Spinal cord (tissue), 10 donors: ENCODE results near the gene PECR. TPM values are rescaled to one million over a fixed set of nuclear protein-coding genes. Genes with fewer than 3 reads are reported as not detected.

Experiments used
- DNase-seq, 6 donors: peaks; one replicate each; pipeline versions ENCODE4 v3.0.0 to v3.0.0-alpha.2; 2013 to 2015; ENCODE audit warnings: low spot score in 6 of 6, low read depth in 4 of 6
- H3K27ac ChIP-seq: one replicate; pipeline ENCODE4 v1.5.1; 2013; ENCODE audit warnings: low read depth, low read length, control low read depth
- H3K27me3 ChIP-seq: one replicate; pipeline ENCODE4 v1.6.1; 2013; ENCODE audit warnings: low read length; ENCODE audit not compliant: control insufficient read depth, insufficient read depth
- H3K36me3 ChIP-seq: one replicate; pipeline ENCODE4 v1.6.1; 2013; ENCODE audit warnings: low read length; ENCODE audit not compliant: control insufficient read depth, insufficient read depth
- H3K4me1 ChIP-seq: one replicate; pipeline ENCODE4 v1.6.1; 2013; ENCODE audit warnings: low read length; ENCODE audit not compliant: control insufficient read depth, insufficient read depth
- H3K4me3 ChIP-seq: one replicate; pipeline ENCODE4 v1.5.1; 2013; ENCODE audit warnings: low read depth, low read length, control low read depth
- H3K9me3 ChIP-seq: one replicate; pipeline ENCODE4 v1.6.1; 2013; ENCODE audit warnings: low read length; ENCODE audit not compliant: control insufficient read depth, insufficient read depth
- WGBS: methylation state at CpG from one replicate; pipeline ENCODE4 v1.1.5; 2013; ENCODE audit warnings: missing lambda C conversion rate; ENCODE audit not compliant: insufficient coverage; 5-methylcytosine and 5-hydroxymethylcytosine counted together
- polyA plus RNA-seq, 2 donors: library from polyadenylated mRNA; unstranded; fragments of 120-200 nt; gene quantifications; one replicate each; pipeline ENCODE4 v1.2.1, GENCODE V29; 2013; ENCODE audit not compliant: insufficient read length in 2 of 2
- total RNA-seq, 2 donors: library from RNA; depleted of rRNA in 1 of 2; stranded (reverse); fragments of 120-200 nt in 1 of 2; fragments of >200 nt in 1 of 2; gene quantifications; one replicate each; pipeline versions ENCODE4 v1.2.3 to v1.2.4, GENCODE V29; 2013 to 2014
- donor health status: healthy.

PECR gene
- total and polyA plus RNA-seq, 4 donors = 12.5 to 27.2 (median 17.6) TPM

DNA sequence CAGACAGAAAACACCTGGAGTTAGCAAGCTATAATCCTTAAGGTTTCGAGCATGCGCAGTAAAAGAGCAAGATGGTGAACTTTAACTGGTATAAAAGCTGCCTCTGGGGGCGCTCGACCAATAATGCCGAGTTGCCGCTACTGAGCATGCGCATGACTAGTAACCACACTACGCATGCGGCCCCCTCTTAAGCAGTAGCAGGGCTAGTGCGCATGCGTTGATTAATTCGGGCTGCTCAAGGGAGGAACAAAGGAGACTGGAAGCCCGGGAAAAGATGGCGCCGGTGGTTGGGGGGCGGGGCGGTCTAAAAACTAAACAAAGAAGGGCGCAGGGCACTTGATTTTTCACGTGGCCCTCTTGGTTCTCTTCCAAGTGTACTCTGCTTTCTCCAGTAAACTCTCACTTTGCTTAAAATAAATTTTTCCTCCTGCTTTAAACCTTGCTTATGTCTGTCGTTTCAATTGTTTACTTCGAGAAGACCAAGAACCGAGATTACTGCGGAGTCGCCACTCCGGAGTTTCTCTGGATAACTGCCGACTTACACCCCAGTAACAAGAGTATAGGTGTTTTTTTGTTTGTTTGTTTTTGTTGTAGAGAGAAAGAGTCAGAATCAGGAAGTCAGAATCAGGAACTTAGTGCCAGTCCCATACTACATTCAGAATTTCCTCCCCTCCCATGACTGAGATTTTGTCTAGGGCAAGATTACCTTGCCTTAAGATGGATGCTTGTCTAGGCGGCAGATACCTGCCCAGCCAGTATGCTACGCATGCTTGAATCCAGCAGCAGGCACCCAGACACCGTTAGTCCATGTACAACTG, 33.3 kb upstream of the PECR start:
- H3K27me3 ChIP-seq = no peaks in the 10 kb centered on the region
- H3K27ac ChIP-seq = peak overlapping the region; percentile 89
- H3K36me3 ChIP-seq = peaks cover 19% of the 10 kb centered on the region
- peak; percentile 98 to 100 (median 100) for DNase-seq
- H3K9me3 ChIP-seq = no peaks in the 10 kb centered on the region
- under 1% methylated on average over 19 of the region's 29 CpGs for whole genome bisulfite sequencing
- peak overlapping the region; percentile 58 for H3K4me3 ChIP-seq
- peaks cover 7% of the 10 kb centered on the region for H3K4me1 ChIP-seq

- Histone ChIP-seq H3K27me3 (no peaks in the 10 kb centered on the region), H3K4me1 (peaks cover 7% of the 10 kb centered on the region), H3K27ac (no peak overlapping the region), H3K4me3 (no peak overlapping the region), H3K9me3 (no peaks in the 10 kb centered on the region), H3K36me3 (peaks cover 19% of the 10 kb centered on the region)
- WGBS = 28% methylated on average over 4 of the region's 4 CpGs
- no peak for DNase-seq
Observed at GRCh38 chr2:216114382-216114713, 32.7 kb upstream of the PECR start.

DNA sequence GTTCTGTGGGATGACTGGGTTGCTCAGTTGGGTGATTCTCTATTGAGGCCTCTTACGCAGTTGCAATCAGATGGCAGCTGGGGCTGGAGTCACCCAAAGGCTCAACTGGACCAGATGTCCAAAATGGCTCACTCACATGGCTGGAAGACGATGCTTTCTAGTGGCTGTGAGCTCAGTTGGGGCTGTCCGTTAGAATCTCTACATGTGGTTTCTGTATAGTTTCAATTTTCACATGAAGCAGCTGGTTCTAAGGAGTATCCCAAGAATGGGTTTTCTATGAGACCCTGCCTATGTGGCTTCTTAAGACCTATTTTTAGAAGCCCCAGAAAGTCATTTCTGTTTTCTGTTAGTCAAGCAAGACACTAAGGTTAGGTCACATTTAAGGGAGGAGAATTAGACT, 32.0 kb upstream of the PECR start:
- Histone ChIP-seq H3K27ac (no peak overlapping the region), H3K36me3 (peaks cover 19% of the 10 kb centered on the region)
- 75% methylated on average over 3 of the region's 3 CpGs for WGBS

DNA sequence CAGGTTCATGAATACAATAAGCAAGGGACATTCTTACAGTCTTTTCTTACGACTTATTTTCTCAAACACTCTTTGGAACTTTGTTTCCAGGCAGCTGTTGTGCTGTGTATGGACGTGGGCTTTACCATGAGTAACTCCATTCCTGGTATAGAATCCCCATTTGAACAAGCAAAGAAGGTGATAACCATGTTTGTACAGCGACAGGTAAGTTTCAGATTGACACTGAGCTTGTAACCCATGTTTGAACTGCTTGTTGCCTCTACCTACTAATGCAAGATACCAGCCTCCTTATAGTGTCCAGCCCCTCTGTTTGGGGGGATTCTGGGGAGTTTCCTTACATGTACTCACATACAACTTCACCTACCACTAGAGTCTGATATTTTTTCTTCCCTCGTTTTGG, 31.3 kb upstream of the PECR start:
- H3K27me3 ChIP-seq = no peaks in the 10 kb centered on the region
- H3K4me1 ChIP-seq = peaks cover 12% of the 10 kb centered on the region
- no peak for DNase-seq
- H3K9me3 ChIP-seq = no peaks in the 10 kb centered on the region
- peaks cover 14% of the 10 kb centered on the region for H3K36me3 ChIP-seq
- H3K4me3 ChIP-seq = no peak overlapping the region
- 93% methylated on average over 2 of the region's 4 CpGs for WGBS
- no peak overlapping the region for H3K27ac ChIP-seq

More for the DNA sequence above, 32.0 kb upstream of the PECR start:
- no peaks in the 10 kb centered on the region for H3K9me3 ChIP-seq
- peaks cover 7% of the 10 kb centered on the region for H3K4me1 ChIP-seq
- no peaks in the 10 kb centered on the region for H3K27me3 ChIP-seq
- DNase-seq = no peak
- no peak overlapping the region for H3K4me3 ChIP-seq

- DNase-seq = no peak
- 92% methylated on average over 2 of the region's 7 CpGs for WGBS
- no peak overlapping the region for H3K27ac ChIP-seq
- no peaks in the 10 kb centered on the region for H3K9me3 ChIP-seq
- H3K4me3 ChIP-seq = no peak overlapping the region
- H3K27me3 ChIP-seq = no peaks in the 10 kb centered on the region
- peaks cover 15% of the 10 kb centered on the region for H3K4me1 ChIP-seq
- peaks cover 14% of the 10 kb centered on the region for H3K36me3 ChIP-seq
Observed at GRCh38 chr2:216111122-216111521, 29.5 kb upstream of the PECR start.

DNA sequence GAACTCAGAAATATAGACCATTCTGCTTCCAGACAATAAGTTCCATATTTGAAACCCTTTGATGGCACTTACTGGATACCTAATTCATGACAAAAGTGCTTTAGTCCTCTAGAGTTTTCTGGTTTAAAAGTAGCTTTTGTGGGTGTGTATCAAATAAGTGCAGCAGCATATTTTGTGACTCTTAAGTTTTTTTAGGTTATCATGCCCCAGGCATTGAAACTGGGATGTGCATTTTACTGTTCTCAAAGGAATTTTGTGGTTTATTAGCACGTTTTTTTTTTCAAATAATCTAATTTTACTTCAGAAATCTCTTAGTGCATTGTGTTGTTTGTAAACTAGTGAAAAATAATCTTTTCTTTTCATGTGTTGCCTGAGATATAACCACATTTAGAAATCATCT, 29.0 kb upstream of the PECR start:
- H3K9me3 ChIP-seq = no peaks in the 10 kb centered on the region
- DNase-seq = no peak
- peaks cover 15% of the 10 kb centered on the region for H3K4me1 ChIP-seq
- no peak overlapping the region for H3K4me3 ChIP-seq
- H3K27ac ChIP-seq = no peak overlapping the region
- H3K27me3 ChIP-seq = no peaks in the 10 kb centered on the region
- WGBS = no CpG with 5 or more reads among the region's 1 CpG
- H3K36me3 ChIP-seq = peaks cover 14% of the 10 kb centered on the region

DNA sequence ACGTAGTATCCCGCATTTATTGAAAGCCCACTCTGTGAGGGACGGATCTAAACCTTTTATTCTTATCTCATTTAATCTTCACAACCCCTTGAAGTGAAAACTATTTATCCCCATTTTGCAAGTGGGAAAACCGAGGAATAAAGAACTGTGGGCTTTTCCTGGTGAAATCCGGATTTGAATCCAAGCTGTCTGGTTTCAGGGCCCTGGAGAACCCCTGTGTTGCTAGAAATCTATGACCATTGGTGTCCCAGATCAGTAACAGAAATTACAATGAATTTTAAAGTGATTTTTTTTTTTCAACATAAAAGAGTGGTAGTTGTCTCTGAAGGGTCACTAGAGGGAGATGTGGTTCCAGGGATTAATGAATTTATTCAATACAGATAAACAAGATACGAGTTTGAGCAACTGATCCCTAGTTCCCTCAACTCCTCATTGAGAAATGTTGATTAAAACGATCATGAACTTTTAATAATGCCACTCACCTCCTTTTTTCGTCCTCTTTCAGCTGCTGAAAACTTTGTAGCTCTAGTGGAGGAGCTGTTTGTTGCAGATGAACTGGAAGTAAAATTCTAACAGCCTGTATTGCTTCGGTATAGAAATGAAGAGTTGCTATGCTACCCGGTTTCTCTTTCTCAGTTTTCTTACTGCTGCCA, 28.5 kb upstream of the PECR start:
- DNase-seq = peak in 2 of 6 donors; percentile 38 to 65
- H3K27me3 ChIP-seq = no peaks in the 10 kb centered on the region
- 0% methylated on average over 3 of the region's 10 CpGs for WGBS
- peaks cover 14% of the 10 kb centered on the region for H3K36me3 ChIP-seq
- H3K4me1 ChIP-seq = peaks cover 11% of the 10 kb centered on the region
- no peaks in the 10 kb centered on the region for H3K9me3 ChIP-seq
- H3K4me3 ChIP-seq = peak overlapping the region; percentile 98
- H3K27ac ChIP-seq = no peak overlapping the region

DNA sequence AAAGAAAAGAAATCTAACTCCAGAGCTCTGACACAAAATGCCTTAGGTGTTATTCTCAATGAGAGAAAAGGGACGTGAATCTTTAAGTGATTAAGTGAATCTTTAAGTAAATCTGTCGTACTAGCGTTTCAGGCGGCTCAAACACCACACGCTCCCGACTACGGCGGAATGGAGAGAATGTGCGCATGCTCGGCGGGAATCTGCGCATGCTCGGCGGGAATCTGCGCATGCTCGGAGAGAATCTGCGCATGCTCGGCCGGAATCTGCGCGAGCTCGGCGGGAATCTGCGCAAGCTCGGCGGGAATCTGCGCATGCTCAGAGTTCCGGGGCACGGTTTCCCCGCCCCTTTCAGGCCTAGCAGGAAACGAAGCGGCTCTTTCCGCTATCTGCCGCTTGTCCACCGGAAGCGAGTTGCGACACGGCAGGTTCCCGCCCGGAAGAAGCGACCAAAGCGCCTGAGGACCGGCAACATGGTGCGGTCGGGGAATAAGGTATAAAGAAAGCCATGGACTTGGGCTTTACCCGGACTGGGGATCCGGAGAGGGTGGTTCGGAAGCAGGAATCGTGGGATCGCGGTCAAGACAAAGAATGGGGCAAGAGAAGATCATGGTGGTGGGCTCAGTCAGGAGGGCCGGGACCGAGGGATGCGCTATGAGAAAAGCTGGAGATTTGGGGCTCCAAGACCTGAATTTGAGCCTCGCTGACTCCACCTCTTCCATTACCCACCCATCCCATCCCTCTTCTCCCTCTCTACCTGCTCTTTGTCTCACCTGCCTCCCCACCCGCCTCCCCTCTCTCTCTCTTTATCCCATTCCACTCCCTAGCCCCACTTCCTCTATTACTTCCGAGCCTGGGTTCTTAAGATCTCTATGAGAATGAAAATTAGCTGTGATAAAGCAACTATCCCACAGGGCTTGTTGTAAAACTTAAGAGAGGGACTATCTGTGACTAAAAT, 27.6 kb upstream of the PECR start, which contains the start of gene XRCC5:
TSS of gene XRCC5 (plus strand) at position 382 of the 955 bp plus-strand sequence. CDS start at position 471, 89 bp downstream.
- Histone ChIP-seq H3K27me3 (no peaks in the 10 kb centered on the region), H3K27ac (peak within 1 kb of the TSS; percentile 92), H3K36me3 (peaks cover 14% of the 10 kb centered on the region), H3K9me3 (no peaks in the 10 kb centered on the region), H3K4me1 (peaks cover 8% of the 10 kb centered on the region), H3K4me3 (peak within 1 kb of the TSS; percentile 98)
- 0% methylated on average over 50 of the region's 57 CpGs for WGBS
- DNase-seq = peak; percentile 94 to 99 (median 97)

GRCh38 chr2:216108310-216108966, 26.8 kb upstream of the PECR start:
- Histone ChIP-seq H3K9me3 (no peaks in the 10 kb centered on the region), H3K27ac (peak overlapping the region; percentile 72), H3K4me1 (peaks cover 8% of the 10 kb centered on the region), H3K27me3 (no peaks in the 10 kb centered on the region), H3K36me3 (peaks cover 12% of the 10 kb centered on the region), H3K4me3 (peak overlapping the region; percentile 98)
- peak in 1 of 6 donors; percentile 10 for DNase-seq
- WGBS = 27% methylated on average over 4 of the region's 6 CpGs
